ENCODE results near the gene MARK3. TPM values are rescaled to one million over a fixed set of nuclear protein-coding genes. Genes with fewer than 3 reads are reported as not detected.
A peak's percentile ranks its signal among the peaks of the same experiment; 100 is the strongest.

The MARK3 gene
- total RNA-seq, 2 donors from 2014 or later, result 87.2 to 147 TPM

DNA sequence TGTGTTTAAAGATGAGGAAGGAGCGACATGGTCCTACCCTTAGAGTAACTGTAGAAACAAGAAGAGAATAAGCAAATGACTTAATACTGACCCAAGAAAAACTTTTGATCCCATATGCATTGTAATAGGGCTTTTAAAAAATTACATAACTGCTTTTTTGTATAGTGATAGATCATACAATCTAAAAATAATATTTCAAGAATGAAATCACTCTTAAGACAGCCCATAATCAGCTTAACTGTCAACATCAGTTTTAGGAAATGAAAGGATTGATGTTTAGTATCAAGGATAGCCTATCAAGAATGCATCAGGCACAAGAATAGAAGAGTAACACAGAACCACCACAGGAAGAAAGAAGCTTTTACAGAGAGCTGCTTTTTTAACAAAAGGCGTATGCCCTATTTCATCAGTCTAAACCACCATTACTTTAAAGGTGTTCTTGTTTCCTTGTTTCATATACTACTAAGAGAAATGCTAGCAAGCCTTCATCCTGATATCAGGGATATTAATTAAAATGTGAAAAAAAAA is 64.5 kb downstream of the MARK3 start:
- Histone ChIP-seq H3K4me3 (no peak overlapping the region), H3K36me3 (replicated peaks in 1 of 2; ENCODE audit: insufficient read depth in 1 of 2, low read depth in 2 of 2) (no peaks in the 10 kb centered on the region), H3K27me3 (no peaks in the 10 kb centered on the region), H3K9me3 (no peaks in the 10 kb centered on the region), H3K27ac (peak overlapping the region in 1 of 4 donors; percentile 59), H3K4me1 (peaks cover 55% of the 10 kb centered on the region)
- ATAC-seq, result no peak
- TF ChIP-seq, protein P1, sequence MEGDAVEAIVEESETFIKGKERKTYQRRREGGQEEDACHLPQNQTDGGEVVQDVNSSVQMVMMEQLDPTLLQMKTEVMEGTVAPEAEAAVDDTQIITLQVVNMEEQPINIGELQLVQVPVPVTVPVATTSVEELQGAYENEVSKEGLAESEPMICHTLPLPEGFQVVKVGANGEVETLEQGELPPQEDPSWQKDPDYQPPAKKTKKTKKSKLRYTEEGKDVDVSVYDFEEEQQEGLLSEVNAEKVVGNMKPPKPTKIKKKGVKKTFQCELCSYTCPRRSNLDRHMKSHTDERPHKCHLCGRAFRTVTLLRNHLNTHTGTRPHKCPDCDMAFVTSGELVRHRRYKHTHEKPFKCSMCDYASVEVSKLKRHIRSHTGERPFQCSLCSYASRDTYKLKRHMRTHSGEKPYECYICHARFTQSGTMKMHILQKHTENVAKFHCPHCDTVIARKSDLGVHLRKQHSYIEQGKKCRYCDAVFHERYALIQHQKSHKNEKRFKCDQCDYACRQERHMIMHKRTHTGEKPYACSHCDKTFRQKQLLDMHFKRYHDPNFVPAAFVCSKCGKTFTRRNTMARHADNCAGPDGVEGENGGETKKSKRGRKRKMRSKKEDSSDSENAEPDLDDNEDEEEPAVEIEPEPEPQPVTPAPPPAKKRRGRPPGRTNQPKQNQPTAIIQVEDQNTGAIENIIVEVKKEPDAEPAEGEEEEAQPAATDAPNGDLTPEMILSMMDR (IDR thresholded peaks at IDR 0.05), result no peak
- intact Hi-C loops (cut with DNase I), result no loop called here
- no peak for DNase-seq
- 82 to 88% methylated on average over 2 of the region's 2 CpGs for WGBS, 2 donors

DNA sequence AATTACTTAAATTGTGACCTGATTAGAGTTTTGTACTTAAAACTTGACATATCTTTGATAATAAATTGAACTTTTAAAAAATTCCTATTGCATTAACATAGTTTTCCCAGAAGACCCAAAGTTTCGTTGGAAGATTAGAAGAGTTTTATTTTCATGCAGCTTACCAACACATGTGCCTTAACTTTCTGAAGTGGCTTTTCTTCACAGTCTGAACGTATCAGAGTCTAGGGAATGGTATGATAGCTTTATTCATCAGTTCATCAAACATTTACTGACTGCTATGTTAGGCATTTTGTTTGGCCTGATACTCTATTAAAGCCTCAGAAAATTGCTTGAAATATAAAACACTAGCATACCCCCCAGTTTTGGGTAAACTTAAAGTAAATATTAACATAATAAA is 65.2 kb downstream of the MARK3 start:
- H3K27me3 ChIP-seq, result no peaks in the 10 kb centered on the region
- ATAC-seq, result peak; percentile 36
- WGBS, 2 donors, result 8 to 10% methylated on average over 2 of the region's 2 CpGs
- no peak for DNase-seq
- intact Hi-C loops (cut with DNase I), result no loop called here
- H3K36me3 ChIP-seq (replicated peaks in 1 of 2; ENCODE audit: insufficient read depth in 1 of 2, low read depth in 2 of 2), result no peaks in the 10 kb centered on the region
- H3K4me1 ChIP-seq, result peaks cover 47% of the 10 kb centered on the region
- H3K4me3 ChIP-seq, result no peak overlapping the region
- no peaks in the 10 kb centered on the region for H3K9me3 ChIP-seq
- peak overlapping the region in 2 of 4 donors; percentile 16 to 59 for H3K27ac ChIP-seq
- no peak for TF ChIP-seq POLR2A (IDR thresholded peaks at IDR 0.05)
- TF ChIP-seq, protein P1 (IDR thresholded peaks at IDR 0.05), result no peak

DNA sequence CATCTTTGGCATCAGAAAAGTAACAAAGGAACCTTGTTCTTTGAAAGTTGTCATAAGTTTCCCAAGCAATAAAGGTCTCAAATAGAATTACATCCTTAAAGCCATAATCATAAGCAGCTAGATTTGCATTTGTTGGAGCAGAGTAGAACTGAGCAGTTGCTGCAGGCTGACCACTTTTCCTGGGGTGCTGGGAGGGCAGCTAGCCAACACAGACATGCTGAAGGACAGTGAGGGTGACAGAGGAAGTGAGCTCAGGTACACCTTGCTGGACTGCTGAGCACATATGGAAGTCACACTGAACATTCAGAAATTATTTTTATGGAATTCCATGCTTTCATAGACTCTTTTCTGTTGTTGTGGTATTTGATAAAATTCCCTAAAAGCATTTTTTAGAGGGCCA is 66.2 kb downstream of the MARK3 start:
- Histone ChIP-seq H3K9me3 (no peaks in the 10 kb centered on the region), H3K36me3 (replicated peaks in 1 of 2; ENCODE audit: insufficient read depth in 1 of 2, low read depth in 2 of 2) (no peaks in the 10 kb centered on the region), H3K4me3 (no peak overlapping the region), H3K27me3 (no peaks in the 10 kb centered on the region), H3K4me1 (peaks cover 40% of the 10 kb centered on the region), H3K27ac (peak overlapping the region in 1 of 4 donors; percentile 22)
- DNase-seq (no peak), ATAC-seq (no peak)
- no peak for TF ChIP-seq POLR2A (IDR thresholded peaks at IDR 0.05)
- TF ChIP-seq, protein P1 (IDR thresholded peaks at IDR 0.05), result no peak
- intact Hi-C loops (cut with DNase I), result no loop called here

DNA sequence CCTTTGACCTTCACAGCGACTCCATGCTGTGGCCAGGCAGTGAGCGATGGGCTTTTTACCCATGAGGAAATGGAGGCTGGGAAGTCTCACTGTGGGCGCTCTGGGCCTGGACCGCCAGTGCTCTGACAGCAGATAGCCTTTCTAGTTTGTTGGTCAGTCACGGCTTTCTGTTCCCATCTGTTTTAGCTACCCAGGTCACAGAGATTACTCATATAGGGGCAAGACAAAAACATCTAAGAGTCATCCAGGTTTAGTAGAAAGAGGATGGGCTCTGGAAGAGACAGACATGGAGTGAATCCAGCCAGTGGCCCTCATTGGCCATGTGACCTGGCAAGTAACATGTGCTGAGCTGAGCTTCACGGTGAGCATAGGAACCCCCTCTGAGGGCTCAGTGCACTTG is 68.6 kb downstream of the MARK3 start:
- DNase-seq (no peak), ATAC-seq (no peak)
- TF ChIP-seq POLR2A (IDR thresholded peaks at IDR 0.05), result no peak
- TF ChIP-seq, protein P1 (IDR thresholded peaks at IDR 0.05), result no peak
- intact Hi-C loops (cut with DNase I), result no loop called here
- Histone ChIP-seq H3K9me3 (no peaks in the 10 kb centered on the region), H3K4me1 (peaks cover 36% of the 10 kb centered on the region), H3K36me3 (replicated peaks in 1 of 2; ENCODE audit: insufficient read depth in 1 of 2, low read depth in 2 of 2) (no peaks in the 10 kb centered on the region), H3K4me3 (no peak overlapping the region), H3K27ac (no peak overlapping the region), H3K27me3 (no peaks in the 10 kb centered on the region)
- 92 to 94% methylated on average over 6 of the region's 6 CpGs for WGBS, 2 donors

DNA sequence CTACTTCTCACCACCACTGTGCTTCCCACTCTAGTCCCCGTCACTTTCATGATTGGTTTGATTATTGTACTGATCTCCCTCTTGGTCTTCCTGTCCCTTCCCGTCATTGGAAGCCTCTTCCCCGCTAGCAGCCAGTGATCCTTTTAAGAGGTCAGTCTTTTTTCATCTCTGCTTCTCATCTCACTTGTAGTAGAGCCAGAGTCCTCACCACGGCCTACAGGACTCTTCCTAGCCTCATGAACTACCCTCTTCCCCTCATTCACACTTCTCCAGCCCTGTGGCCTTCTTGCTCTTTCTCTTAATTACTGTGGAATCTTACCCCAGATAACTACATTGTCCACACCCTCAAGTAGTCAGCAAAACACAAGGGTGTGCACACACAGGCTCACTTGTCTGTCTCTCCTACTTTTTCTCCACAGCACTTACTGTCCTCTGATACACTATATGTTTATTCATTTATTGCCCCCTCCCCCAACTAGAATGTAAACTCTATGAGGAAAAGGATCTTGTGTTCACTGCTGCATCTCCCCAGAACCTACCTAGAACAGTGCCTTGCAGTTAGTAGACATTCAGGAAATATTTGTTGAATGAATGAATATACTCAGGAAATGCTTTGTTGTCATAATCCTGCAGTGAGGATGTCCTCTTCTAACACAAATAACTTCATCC is 71.1 kb downstream of the MARK3 start:
- 82 to 89% methylated on average over 4 of the region's 4 CpGs for WGBS, 2 donors
- H3K27me3 ChIP-seq, result no peaks in the 10 kb centered on the region
- H3K4me1 ChIP-seq, result peaks cover 18% of the 10 kb centered on the region
- intact Hi-C loops (cut with DNase I), result no loop called here
- no peak for TF ChIP-seq POLR2A (IDR thresholded peaks at IDR 0.05)
- TF ChIP-seq, protein P1 (IDR thresholded peaks at IDR 0.05), result no peak
- no peak overlapping the region for H3K27ac ChIP-seq
- no peaks in the 10 kb centered on the region for H3K36me3 ChIP-seq (replicated peaks in 1 of 2; ENCODE audit: insufficient read depth in 1 of 2, low read depth in 2 of 2)
- no peaks in the 10 kb centered on the region for H3K9me3 ChIP-seq
- DNase-seq (no peak), ATAC-seq (no peak)
- H3K4me3 ChIP-seq, result no peak overlapping the region
